HepG2 (cell line): ENCODE data around the gene ZMYND8. TPM values are rescaled to one million over a fixed set of nuclear protein-coding genes. Genes with fewer than 3 reads are reported as not detected.

Experiments
- CAMTA2 ChIP-seq: sonication (generic); formaldehyde crosslinking; IDR thresholded peaks from 2 replicates; pipeline ENCODE4 v1.4.0; 2020; ENCODE audit warnings: mild to moderate bottlenecking, missing genetic modification reagents, borderline replicate concordance
- CEBPG ChIP-seq: IDR thresholded peaks from 2 replicates; pipeline ENCODE4 v1.6.1; 2016
- CREBL2 ChIP-seq: sonication (generic); formaldehyde crosslinking; IDR thresholded peaks from 2 replicates; pipeline ENCODE4 v1.8.1; 2023; ENCODE audit warnings: missing genetic modification reagents, mild to moderate bottlenecking, borderline replicate concordance
- EP300 ChIP-seq, 3 experiments: sonication (generic) in 1 of 3; formaldehyde crosslinking in 1 of 3; IDR thresholded peaks; 2 replicates each; pipeline versions ENCODE4 v1.5.1 to v1.6.1; 2011 to 2020; ENCODE audit warnings: low read depth in 2 of 3, low read length in 2 of 3, borderline replicate concordance in 1 of 3, improper control_type of control experiment in 1 of 3, mild to moderate bottlenecking in 1 of 3, missing genetic modification reagents in 1 of 3, moderate library complexity in 1 of 3
- GATAD2A ChIP-seq: IDR thresholded peaks from 2 replicates; pipeline ENCODE4 v1.6.1; 2016
- GFI1 ChIP-seq: sonication (generic); formaldehyde crosslinking; IDR thresholded peaks from 2 replicates; pipeline ENCODE4 v1.5.0; 2020; ENCODE audit warnings: missing genetic modification reagents, mild to moderate bottlenecking, borderline replicate concordance
- HNF4A ChIP-seq: sonication (generic); formaldehyde crosslinking; IDR thresholded peaks from 2 replicates; pipeline ENCODE4 v1.4.0; 2020; ENCODE audit warnings: missing genetic modification reagents
- HNRNPL ChIP-seq: fragments of 200-400 bp; formaldehyde crosslinking; IDR thresholded peaks from 2 replicates; pipeline ENCODE4 v1.6.1; 2017; ENCODE audit warnings: mild to moderate bottlenecking, low read depth, low read length
- MXD4 ChIP-seq: IDR thresholded peaks from 2 replicates; pipeline ENCODE4 v1.6.1; 2016; ENCODE audit warnings: mild to moderate bottlenecking, missing biosample characterization, missing genetic modification reagents
- PBX3 ChIP-seq: sonication (generic); formaldehyde crosslinking; IDR thresholded peaks from 2 replicates; pipeline ENCODE4 v1.8.1; 2023; ENCODE audit warnings: missing genetic modification reagents, inconsistent platforms, borderline replicate concordance
- RCOR2 ChIP-seq: IDR thresholded peaks from 2 replicates; pipeline ENCODE4 v1.6.1; 2016; ENCODE audit warnings: missing biosample characterization, missing genetic modification reagents
- RFX5 ChIP-seq: IDR thresholded peaks from 2 replicates; pipeline ENCODE4 v1.6.1; 2011; ENCODE audit warnings: low read depth, low read length, improper control_type of control experiment
- TAF1 ChIP-seq: sonication (generic); formaldehyde crosslinking; IDR thresholded peaks from 2 replicates; pipeline ENCODE4 v1.4.0; 2020; ENCODE audit warnings: missing genetic modification reagents
- ZFYVE20 ChIP-seq: sonication (generic); formaldehyde crosslinking; IDR thresholded peaks from 2 replicates; pipeline ENCODE4 v1.8.0; 2023; ENCODE audit warnings: low read depth, mild to moderate bottlenecking, moderate library complexity, missing genetic modification reagents, borderline replicate concordance
- ZHX2 ChIP-seq, 2 experiments: sonication (generic) in 1 of 2; formaldehyde crosslinking in 1 of 2; IDR thresholded peaks; 2 replicates each; pipeline versions ENCODE4 v1.6.1 to v1.9.0; 2014 to 2022; ENCODE audit warnings: antibody characterized with exemption in 1 of 2, borderline replicate concordance in 1 of 2, inconsistent platforms in 1 of 2, low read depth in 1 of 2, missing genetic modification reagents in 1 of 2
- ZNF460 ChIP-seq: sonication (generic); formaldehyde crosslinking; IDR thresholded peaks from 2 replicates; pipeline ENCODE4 v1.5.1; 2020; ENCODE audit warnings: missing genetic modification reagents, mild to moderate bottlenecking, borderline replicate concordance
- ZNF644 ChIP-seq: IDR thresholded peaks from 2 replicates; pipeline ENCODE4 v1.6.1; 2016; ENCODE audit warnings: low read depth
- ZNF83 ChIP-seq: sonication (generic); formaldehyde crosslinking; IDR thresholded peaks from 2 replicates; pipeline ENCODE4 v1.4.0; 2020; ENCODE audit warnings: missing genetic modification reagents, mild to moderate bottlenecking, borderline replicate concordance
- ZSCAN22 ChIP-seq: sonication (generic); formaldehyde crosslinking; IDR thresholded peaks from 2 replicates; pipeline ENCODE4 v1.4.0; 2020; ENCODE audit warnings: mild to moderate bottlenecking, missing genetic modification reagents
- polyA plus RNA-seq, 8 experiments: library from polyadenylated mRNA; depleted of rRNA in 3 of 8; stranded (reverse) in 7 of 8; unstranded in 1 of 8; fragments of >200 nt; fragmentation: Illumina TruSeq in 4 of 8; extraction: Trizol in 4 of 8; gene quantifications; 2 replicates each; pipeline versions ENCODE4 v1.2.1 to v1.2.3, GENCODE V29; 2011 to 2016; ENCODE audit warnings: low read depth in 4 of 8, missing spikeins in 1 of 8, mixed read lengths in 1 of 8; ENCODE audit not compliant: insufficient read depth in 1 of 8
- total RNA-seq, 5 experiments: library from RNA; depleted of rRNA; stranded (reverse); fragments of >200 nt; fragmentation: Illumina TruSeq; extraction: Trizol; gene quantifications; 2 replicates each; pipeline ENCODE4 v1.2.3, GENCODE V29; 2016; ENCODE audit warnings: low read depth in 1 of 5
- TF ChIP-seq, protein P1 (sequence below): sonication (generic); formaldehyde crosslinking; conservative IDR thresholded peaks from 2 replicates; pipeline ENCODE4 v1.4.0; 2020; ENCODE audit warnings: missing genetic modification reagents

ZMYND8 gene
- total and polyA plus RNA-seq, 2 of the 13 experiments (the other 11 are each of a cell fraction or from before 2014, with no cell fraction given): 53.9 to 84.7 TPM

GRCh38 chr20:47343007-47343472, 13.5 kb downstream of the ZMYND8 start (continued):
- 0 out of 2 replicates have a peak, but pooled peaks have one; percentile 17 for TF ChIP-seq RCOR2 (CRISPR knock-in tag)
- no peak for TF ChIP-seq MXD4 (CRISPR knock-in tag)
- no peak for TF ChIP-seq ZFYVE20 (CRISPR knock-in tag)
- peak; percentile 43; the same call in 1 of the 2 replicates for TF ChIP-seq GATAD2A
- 0 out of 2 replicates have a peak, but pooled peaks have one; percentile 26 for TF ChIP-seq ZHX2 (IDR thresholded peaks at IDR 0.05; ENCODE audit: low read depth)
- TF ChIP-seq ZHX2 (CRISPR knock-in tag; IDR thresholded peaks at IDR 0.05; ENCODE audit: borderline replicate concordance): no peak
- TF ChIP-seq ZNF460 (CRISPR knock-in tag): peak; percentile 68
- peak; percentile 72 for TF ChIP-seq HNF4A
- no peak for TF ChIP-seq ZNF83 (CRISPR knock-in tag)
- TF ChIP-seq TAF1 (CRISPR knock-in tag): no peak
- TF ChIP-seq, protein P1, sequence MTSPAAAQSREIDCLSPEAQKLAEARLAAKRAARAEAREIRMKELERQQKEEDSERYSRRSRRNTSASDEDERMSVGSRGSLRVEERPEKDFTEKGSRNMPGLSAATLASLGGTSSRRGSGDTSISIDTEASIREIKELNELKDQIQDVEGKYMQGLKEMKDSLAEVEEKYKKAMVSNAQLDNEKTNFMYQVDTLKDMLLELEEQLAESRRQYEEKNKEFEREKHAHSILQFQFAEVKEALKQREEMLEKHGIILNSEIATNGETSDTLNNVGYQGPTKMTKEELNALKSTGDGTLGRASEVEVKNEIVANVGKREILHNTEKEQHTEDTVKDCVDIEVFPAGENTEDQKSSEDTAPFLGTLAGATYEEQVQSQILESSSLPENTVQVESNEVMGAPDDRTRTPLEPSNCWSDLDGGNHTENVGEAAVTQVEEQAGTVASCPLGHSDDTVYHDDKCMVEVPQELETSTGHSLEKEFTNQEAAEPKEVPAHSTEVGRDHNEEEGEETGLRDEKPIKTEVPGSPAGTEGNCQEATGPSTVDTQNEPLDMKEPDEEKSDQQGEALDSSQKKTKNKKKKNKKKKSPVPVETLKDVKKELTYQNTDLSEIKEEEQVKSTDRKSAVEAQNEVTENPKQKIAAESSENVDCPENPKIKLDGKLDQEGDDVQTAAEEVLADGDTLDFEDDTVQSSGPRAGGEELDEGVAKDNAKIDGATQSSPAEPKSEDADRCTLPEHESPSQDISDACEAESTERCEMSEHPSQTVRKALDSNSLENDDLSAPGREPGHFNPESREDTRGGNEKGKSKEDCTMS (CRISPR knock-in tag): no peak
- TF ChIP-seq RFX5: no peak
- 0 out of 2 replicates have a peak, but pooled peaks have one; percentile 23 for TF ChIP-seq GFI1 (CRISPR knock-in tag)
- no peak for TF ChIP-seq PBX3 (CRISPR knock-in tag)
- TF ChIP-seq CEBPG (CRISPR knock-in tag): peak; percentile 26; the same call in 1 of the 2 replicates
- TF ChIP-seq HNRNPL: no peak
- TF ChIP-seq EP300 (IDR thresholded peaks at IDR 0.05; ENCODE audit: low read depth in 2 of 2, low read length in 2 of 2): 0 out of 4 replicates have a peak, but pooled peaks of 1 of the 2 experiments have one; percentile 16
- TF ChIP-seq EP300 (CRISPR knock-in tag; IDR thresholded peaks at IDR 0.05; ENCODE audit: borderline replicate concordance): no peak
- TF ChIP-seq CREBL2: 0 out of 2 replicates have a peak, but pooled peaks have one; percentile 19
- TF ChIP-seq ZNF644 (CRISPR knock-in tag): no peak
- TF ChIP-seq CAMTA2 (CRISPR knock-in tag): 0 out of 2 replicates have a peak, but pooled peaks have one; percentile 32
- TF ChIP-seq ZSCAN22: no peak
